ENCODE data around the gene ZNF292. TPM values are rescaled to one million over a fixed set of nuclear protein-coding genes. Genes with fewer than 3 reads are reported as not detected.
A peak's percentile ranks its signal among the peaks of the same experiment; 100 is the strongest.

The ZNF292 gene
- total RNA-seq, 4 donors from 2014 or later = 16.5 to 38.9 (median 17.3) TPM

- Histone ChIP-seq H3K27ac (no peak overlapping the region), H3K4me3 (no peak overlapping the region), H3K4me1 (no peaks in the 10 kb centered on the region), H3K27me3 (peaks cover 0 to 8% (median 0%) of the 10 kb centered on the region in 4 donors), H3K9me3 (no peaks in the 10 kb centered on the region), H3K36me3 (no peaks in the 10 kb centered on the region)
- intact Hi-C loops (cut with DNase I) = no loop called here
- no peak for TF ChIP-seq CTCF (IDR thresholded peaks at IDR 0.05)
- no peak for TF ChIP-seq POLR2A (IDR thresholded peaks at IDR 0.05)
- WGBS, 2 donors = 38 to 60% methylated on average over 4 of the region's 4 CpGs
- no peak for DNase-seq
Measured at GRCh38 chr6:87118054-87118453, 37.3 kb upstream of the ZNF292 start.

GRCh38 chr6:87122477-87122876, 32.9 kb upstream of the ZNF292 start:
- Histone ChIP-seq H3K4me1 (no peaks in the 10 kb centered on the region), H3K9me3 (no peaks in the 10 kb centered on the region), H3K4me3 (peak overlapping the region in 1 of 4 donors; percentile 10), H3K27ac (no peak overlapping the region), H3K36me3 (no peaks in the 10 kb centered on the region), H3K27me3 (peaks cover 0 to 14% (median 0%) of the 10 kb centered on the region in 4 donors)
- no peak for TF ChIP-seq CTCF (IDR thresholded peaks at IDR 0.05)
- no peak for TF ChIP-seq POLR2A (IDR thresholded peaks at IDR 0.05)
- intact Hi-C loops (cut with DNase I) = no loop called here
- 54% methylated on average over 10 of the region's 51 CpGs; no CpG with 5 or more reads in 1 of the 2 donors for WGBS, 2 donors
- DNase-seq = no peak

- intact Hi-C loops (cut with DNase I) = no loop called here
- no peak for TF ChIP-seq POLR2A (IDR thresholded peaks at IDR 0.05)
- H3K36me3 ChIP-seq = no peaks in the 10 kb centered on the region
- H3K4me1 ChIP-seq = no peaks in the 10 kb centered on the region
- H3K27ac ChIP-seq = no peak overlapping the region
- DNase-seq = no peak
- no peaks in the 10 kb centered on the region for H3K9me3 ChIP-seq
- no peak overlapping the region for H3K4me3 ChIP-seq
- H3K27me3 ChIP-seq = peaks cover 0 to 14% (median 0%) of the 10 kb centered on the region in 4 donors
- WGBS, 2 donors = 83 to 89% methylated on average over 5 of the region's 5 CpGs
Measured at GRCh38 chr6:87124074-87124473, 31.3 kb upstream of the ZNF292 start.

DNA sequence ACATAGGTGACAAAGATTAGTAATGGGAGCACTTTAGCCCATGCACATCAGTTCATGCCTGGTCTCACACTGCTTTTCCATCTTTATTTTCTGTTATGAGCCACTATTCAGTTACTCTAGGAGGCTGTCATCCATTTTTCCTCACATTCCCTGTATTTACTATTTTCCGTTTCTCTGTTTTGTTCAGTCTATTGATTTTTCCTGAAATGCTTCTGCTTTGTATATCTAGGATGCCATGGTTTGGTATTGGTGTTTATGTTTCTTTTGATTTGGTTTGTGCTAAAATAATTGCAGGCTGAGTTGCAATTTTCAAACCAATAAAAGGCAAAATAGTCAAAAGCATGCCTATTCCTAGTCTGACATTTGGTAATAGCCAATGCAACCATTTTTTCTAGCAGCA, 28.9 kb upstream of the ZNF292 start:
- H3K27ac ChIP-seq = no peak overlapping the region
- H3K4me3 ChIP-seq = no peak overlapping the region
- intact Hi-C loops (cut with DNase I) = no loop called here
- no peak for DNase-seq
- WGBS, 2 donors = 0% methylated on average over 1 of the region's 1 CpG
- no peaks in the 10 kb centered on the region for H3K9me3 ChIP-seq
- no peaks in the 10 kb centered on the region for H3K36me3 ChIP-seq
- peaks cover 0 to 14% (median 0%) of the 10 kb centered on the region in 4 donors for H3K27me3 ChIP-seq
- H3K4me1 ChIP-seq = no peaks in the 10 kb centered on the region
- TF ChIP-seq CTCF (IDR thresholded peaks at IDR 0.05) (no peak), POLR2A (IDR thresholded peaks at IDR 0.05) (no peak)

GRCh38 chr6:87127737-87128136, 27.6 kb upstream of the ZNF292 start:
- no peak overlapping the region for H3K27ac ChIP-seq
- 79 to 89% methylated on average over 2 of the region's 2 CpGs for WGBS, 2 donors
- no peaks in the 10 kb centered on the region for H3K36me3 ChIP-seq
- no peaks in the 10 kb centered on the region for H3K9me3 ChIP-seq
- H3K4me1 ChIP-seq = no peaks in the 10 kb centered on the region
- intact Hi-C loops (cut with DNase I) = no loop called here
- peaks cover 0 to 8% (median 0%) of the 10 kb centered on the region in 4 donors for H3K27me3 ChIP-seq
- TF ChIP-seq CTCF (IDR thresholded peaks at IDR 0.05) (no peak), POLR2A (IDR thresholded peaks at IDR 0.05) (no peak)
- H3K4me3 ChIP-seq = no peak overlapping the region
- no peak for DNase-seq

GRCh38 chr6:87136963-87137362, 18.4 kb upstream of the ZNF292 start:
- no peaks in the 10 kb centered on the region for H3K4me1 ChIP-seq
- no peak overlapping the region for H3K4me3 ChIP-seq
- no peak overlapping the region for H3K27ac ChIP-seq
- H3K36me3 ChIP-seq = no peaks in the 10 kb centered on the region
- no peaks in the 10 kb centered on the region for H3K9me3 ChIP-seq
- intact Hi-C loops (cut with DNase I) = no loop called here
- no peak for TF ChIP-seq CTCF (IDR thresholded peaks at IDR 0.05)
- TF ChIP-seq POLR2A (IDR thresholded peaks at IDR 0.05) = no peak
- DNase-seq = no peak
- H3K27me3 ChIP-seq = peaks cover 0 to 10% (median 0%) of the 10 kb centered on the region in 4 donors
- WGBS, 2 donors = 6 to 30% methylated on average over 1 of the region's 1 CpG

All from esophagus squamous epithelium (tissue), 5 donors.